GM12864 (cell line): ENCODE measurements around the gene NAALADL2.

Source experiments
- DNase-seq: peaks from one replicate; pipeline ENCODE4 v3.0.0-alpha.2; 2011; ENCODE audit warnings: low read depth
- H3K4me3 ChIP-seq: 2 replicates; pipeline ENCODE4 v1.5.1; 2011; ENCODE audit warnings: mild to moderate bottlenecking, low read depth, low read length, control low read depth
- TF ChIP-seq, protein P1 (sequence below): IDR thresholded peaks from 2 replicates; pipeline ENCODE4 v1.5.1; 2011; ENCODE audit warnings: low read depth, mild to moderate bottlenecking, moderate library complexity, low read length, control low read depth, inconsistent platforms; ENCODE audit errors: missing control alignments

The NAALADL2 gene

DNA sequence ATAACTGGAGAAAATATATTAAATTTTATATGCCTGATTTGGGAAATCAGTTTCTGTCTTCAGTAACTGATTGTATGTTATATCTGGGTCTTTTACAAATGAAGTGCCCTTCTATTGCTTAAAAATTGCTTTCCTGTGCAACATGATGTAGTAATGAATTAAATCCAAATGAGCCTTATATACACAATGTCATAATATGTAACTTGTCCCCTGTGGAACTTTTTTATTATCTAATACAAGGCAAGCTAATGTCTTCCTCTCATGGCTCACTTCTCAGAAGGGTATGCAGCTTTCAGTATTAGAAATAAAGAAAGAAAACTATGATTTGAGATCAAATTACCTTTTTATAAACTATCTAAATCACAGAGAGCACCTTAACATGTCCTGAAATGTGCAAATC lies 248.9 kb downstream of the NAALADL2 start:
- H3K4me3 ChIP-seq = no peak overlapping the region
- DNase-seq = no peak
- TF ChIP-seq, protein P1, sequence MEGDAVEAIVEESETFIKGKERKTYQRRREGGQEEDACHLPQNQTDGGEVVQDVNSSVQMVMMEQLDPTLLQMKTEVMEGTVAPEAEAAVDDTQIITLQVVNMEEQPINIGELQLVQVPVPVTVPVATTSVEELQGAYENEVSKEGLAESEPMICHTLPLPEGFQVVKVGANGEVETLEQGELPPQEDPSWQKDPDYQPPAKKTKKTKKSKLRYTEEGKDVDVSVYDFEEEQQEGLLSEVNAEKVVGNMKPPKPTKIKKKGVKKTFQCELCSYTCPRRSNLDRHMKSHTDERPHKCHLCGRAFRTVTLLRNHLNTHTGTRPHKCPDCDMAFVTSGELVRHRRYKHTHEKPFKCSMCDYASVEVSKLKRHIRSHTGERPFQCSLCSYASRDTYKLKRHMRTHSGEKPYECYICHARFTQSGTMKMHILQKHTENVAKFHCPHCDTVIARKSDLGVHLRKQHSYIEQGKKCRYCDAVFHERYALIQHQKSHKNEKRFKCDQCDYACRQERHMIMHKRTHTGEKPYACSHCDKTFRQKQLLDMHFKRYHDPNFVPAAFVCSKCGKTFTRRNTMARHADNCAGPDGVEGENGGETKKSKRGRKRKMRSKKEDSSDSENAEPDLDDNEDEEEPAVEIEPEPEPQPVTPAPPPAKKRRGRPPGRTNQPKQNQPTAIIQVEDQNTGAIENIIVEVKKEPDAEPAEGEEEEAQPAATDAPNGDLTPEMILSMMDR = no peak

DNA sequence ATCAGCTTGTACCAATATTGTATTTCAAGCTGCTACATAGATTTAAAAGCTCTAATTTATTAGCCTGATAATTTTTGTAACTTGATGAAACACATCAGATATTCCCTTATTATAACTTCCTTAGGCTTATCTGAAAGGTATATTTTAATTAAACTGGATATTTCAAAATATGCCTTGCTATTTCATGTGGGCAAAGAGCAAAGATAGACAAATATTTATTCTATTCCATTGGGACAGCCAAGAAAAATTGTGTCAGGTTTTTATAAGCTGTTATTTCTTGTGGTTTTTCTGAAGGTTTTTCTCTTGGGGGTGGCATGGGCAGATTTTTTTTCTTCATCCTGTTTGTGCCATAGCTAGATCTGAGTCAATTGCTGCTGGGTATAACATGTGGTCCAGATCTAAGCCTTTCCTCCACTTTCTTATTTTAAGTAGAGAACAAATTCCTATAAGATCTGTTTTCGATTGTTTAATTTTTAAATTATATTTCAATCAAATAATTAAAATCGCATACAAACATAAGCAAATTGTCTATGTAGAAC lies 249.5 kb downstream of the NAALADL2 start:
- DNase-seq = no peak
- TF ChIP-seq, protein P1 = no peak
- no peak overlapping the region for H3K4me3 ChIP-seq

- TF ChIP-seq, protein P1 = no peak
- no peak overlapping the region for H3K4me3 ChIP-seq
- no peak for DNase-seq
Observed at GRCh38 chr3:175111036-175111435, 251.9 kb downstream of the NAALADL2 start.

DNA sequence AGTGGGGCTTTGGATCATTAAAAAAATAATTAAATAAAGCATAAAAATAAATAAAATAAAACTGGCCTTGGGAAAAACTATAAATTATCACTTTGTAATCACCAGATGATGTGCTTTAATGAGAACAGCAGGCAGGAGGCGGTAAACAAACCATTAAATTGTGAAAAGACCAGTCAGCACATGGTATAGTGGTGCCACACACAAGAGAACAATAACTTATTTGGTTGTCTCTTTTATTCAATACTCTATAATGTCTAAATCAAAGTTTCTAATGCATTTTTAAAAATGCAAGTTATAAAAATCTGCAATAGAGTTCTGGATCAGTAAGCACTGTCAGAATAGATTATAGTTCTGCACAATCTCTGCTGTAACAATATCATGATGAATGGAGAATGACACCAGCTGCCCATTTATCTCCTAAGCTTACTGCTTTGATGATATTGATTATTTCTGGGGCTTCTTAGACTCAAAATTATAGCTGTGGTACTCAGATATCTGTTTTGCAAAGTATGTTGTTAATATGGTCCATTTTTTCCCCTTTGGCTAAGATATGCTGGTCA lies 259.3 kb downstream of the NAALADL2 start:
- no peak overlapping the region for H3K4me3 ChIP-seq
- no peak for DNase-seq
- TF ChIP-seq, protein P1 = no peak

DNA sequence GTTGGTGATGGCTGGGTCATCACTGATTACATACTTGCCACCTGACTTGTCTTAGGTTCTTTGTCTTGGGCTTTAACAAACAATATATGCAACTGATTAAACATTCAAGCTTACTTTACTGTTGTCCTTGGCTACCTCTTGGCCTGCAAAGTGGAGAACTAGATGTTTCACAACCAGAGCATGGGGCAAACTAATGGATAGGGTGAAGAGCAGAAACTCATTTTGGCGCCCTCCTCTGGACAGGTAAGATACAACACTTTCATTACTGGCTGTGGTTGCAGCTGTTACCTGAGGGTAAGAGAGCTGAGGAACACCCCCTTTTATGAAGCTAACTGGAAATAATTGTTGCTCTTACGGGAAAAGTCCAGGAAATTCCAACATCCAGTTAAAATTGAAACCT lies 262.1 kb downstream of the NAALADL2 start:
- TF ChIP-seq, protein P1 = peak; percentile 20
- DNase-seq = no peak
- no peak overlapping the region for H3K4me3 ChIP-seq

GRCh38 chr3:175127075-175127662 lies 268.0 kb downstream of the NAALADL2 start:
- no peak for DNase-seq
- no peak overlapping the region for H3K4me3 ChIP-seq
- TF ChIP-seq, protein P1 = no peak

- TF ChIP-seq, protein P1 = no peak
- no peak for DNase-seq
Observed at GRCh38 chr3:175129126-175129525, 270.0 kb downstream of the NAALADL2 start.

More at GRCh38 chr3:175129126-175129525, 270.0 kb downstream of the NAALADL2 start:
- no peak overlapping the region for H3K4me3 ChIP-seq
